ENCODE measurements around the gene SLCO3A1.
"Not testable (repeated sequence)": the region's sequence is repeated elsewhere in the genome, so short reads cannot be mapped to it uniquely, and the experiment has no call there.

SLCO3A1 gene

GRCh38 chr15:92061511-92062195 lies 208.1 kb downstream of the SLCO3A1 start:
- no peak for DNase-seq (ENCODE audit: low read depth in 2 of 2, low spot score in 1 of 2)

DNA sequence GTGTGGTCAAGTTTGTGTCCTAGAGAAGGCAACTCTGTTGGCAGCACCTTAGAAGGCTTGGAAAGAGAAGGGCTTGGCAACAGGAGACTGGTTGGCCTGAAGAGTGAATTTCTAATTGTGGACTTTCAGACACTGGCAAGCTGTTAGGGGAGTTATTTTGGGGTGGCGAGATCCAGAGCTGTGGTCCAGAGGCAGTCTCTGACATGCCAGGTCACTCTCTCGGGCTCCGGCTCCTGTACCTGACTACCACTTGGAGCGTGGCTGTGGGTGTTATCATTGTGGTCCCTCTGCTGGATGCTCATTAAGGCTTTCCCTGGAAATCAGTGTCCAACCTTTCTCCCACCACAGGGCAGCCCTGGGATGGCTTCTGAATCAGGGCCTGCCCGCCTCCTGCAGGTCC lies 209.0 kb downstream of the SLCO3A1 start:
- DNase-seq (ENCODE audit: low read depth in 2 of 2, low spot score in 1 of 2): no peak

- no peak for DNase-seq (ENCODE audit: low read depth in 2 of 2, low spot score in 1 of 2)
Measured at GRCh38 chr15:92068121-92068520, 214.6 kb downstream of the SLCO3A1 start.

GRCh38 chr15:92069308-92070250 lies 216.1 kb downstream of the SLCO3A1 start:
- peak; percentile 29 to 40 for DNase-seq (ENCODE audit: low read depth in 2 of 2, low spot score in 1 of 2)

DNA sequence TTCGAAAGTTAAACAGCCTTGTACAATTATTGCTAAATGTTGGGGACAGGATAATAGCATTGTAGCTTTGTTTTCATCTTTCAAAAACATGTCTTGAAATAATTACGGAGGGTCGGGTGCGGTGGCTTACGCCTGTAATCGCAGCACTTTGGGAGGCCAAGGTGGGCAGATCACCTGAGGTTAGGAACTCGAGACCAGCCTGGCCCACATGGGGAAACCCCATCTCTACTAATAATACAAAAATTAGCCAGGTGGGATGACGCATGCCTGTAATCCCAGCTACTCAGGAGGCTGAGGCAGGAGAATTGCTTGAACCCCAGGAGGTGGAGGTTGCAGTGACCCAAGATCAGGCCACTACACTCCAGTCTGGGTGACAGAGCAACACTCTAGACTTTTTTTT lies 216.7 kb downstream of the SLCO3A1 start:
- not testable (repeated sequence) for DNase-seq (ENCODE audit: low read depth in 2 of 2, low spot score in 1 of 2)

GRCh38 chr15:92071045-92071634 lies 217.6 kb downstream of the SLCO3A1 start:
- DNase-seq (ENCODE audit: low read depth in 2 of 2, low spot score in 1 of 2): no peak

GRCh38 chr15:92073044-92073785 lies 219.7 kb downstream of the SLCO3A1 start:
- no peak for DNase-seq (ENCODE audit: low read depth in 2 of 2, low spot score in 1 of 2)

GRCh38 chr15:92074101-92074500 lies 220.6 kb downstream of the SLCO3A1 start:
- no peak for DNase-seq (ENCODE audit: low read depth in 2 of 2, low spot score in 1 of 2)

- no peak for DNase-seq (ENCODE audit: low read depth in 2 of 2, low spot score in 1 of 2)
Measured at GRCh38 chr15:92074646-92075045, 221.1 kb downstream of the SLCO3A1 start.

DNA sequence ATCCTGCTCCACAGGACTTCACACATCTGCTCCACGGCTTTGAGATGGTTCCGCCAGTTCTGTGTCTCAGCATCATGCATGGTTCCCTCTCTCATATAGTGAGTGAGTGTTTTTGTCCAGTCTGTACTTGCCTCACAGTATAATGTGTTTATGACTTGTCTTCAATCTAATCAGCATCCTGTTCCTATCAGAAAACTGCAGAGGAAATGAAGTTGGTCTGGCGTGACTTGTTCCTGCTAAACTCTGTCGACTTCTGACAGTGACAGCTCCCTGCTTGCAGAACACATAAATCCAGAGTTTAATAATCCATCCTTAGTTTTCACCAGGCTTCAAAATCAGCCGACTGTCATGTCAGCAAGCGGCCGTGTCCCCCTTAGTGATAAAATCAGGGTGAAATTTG lies 222.3 kb downstream of the SLCO3A1 start:
- DNase-seq (ENCODE audit: low read depth in 2 of 2, low spot score in 1 of 2): no peak

GRCh38 chr15:92076541-92076940 lies 223.0 kb downstream of the SLCO3A1 start:
- DNase-seq (ENCODE audit: low read depth in 2 of 2, low spot score in 1 of 2): no peak

GRCh38 chr15:92077353-92078085 lies 224.0 kb downstream of the SLCO3A1 start:
- peak; percentile 23 to 27 for DNase-seq (ENCODE audit: low read depth in 2 of 2, low spot score in 1 of 2)

DNA sequence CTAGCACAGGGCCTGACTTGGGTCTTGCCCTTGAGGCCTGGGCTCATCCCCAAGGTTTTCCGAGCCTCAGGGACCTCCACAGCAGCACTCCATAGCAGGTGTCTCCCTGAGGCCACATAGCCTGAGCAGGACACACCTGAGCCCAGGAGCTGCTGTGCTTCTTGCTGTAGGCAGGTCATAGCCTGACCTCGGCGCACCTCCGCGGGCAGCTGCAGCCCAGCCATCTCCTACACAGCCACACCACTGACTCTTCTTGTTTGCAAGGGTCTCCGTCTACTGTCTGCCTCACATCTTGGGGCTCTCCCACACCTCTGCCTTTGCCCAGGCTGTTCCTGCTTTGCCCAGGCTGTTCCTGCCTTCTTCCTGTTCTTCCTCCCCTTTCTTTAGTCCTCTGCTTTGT lies 224.8 kb downstream of the SLCO3A1 start:
- DNase-seq (ENCODE audit: low read depth in 2 of 2, low spot score in 1 of 2): no peak

GRCh38 chr15:92079047-92079446 lies 225.5 kb downstream of the SLCO3A1 start:
- no peak for DNase-seq (ENCODE audit: low read depth in 2 of 2, low spot score in 1 of 2)

- no peak for DNase-seq (ENCODE audit: low read depth in 2 of 2, low spot score in 1 of 2)
Measured at GRCh38 chr15:92079647-92080255, 226.2 kb downstream of the SLCO3A1 start.

DNA sequence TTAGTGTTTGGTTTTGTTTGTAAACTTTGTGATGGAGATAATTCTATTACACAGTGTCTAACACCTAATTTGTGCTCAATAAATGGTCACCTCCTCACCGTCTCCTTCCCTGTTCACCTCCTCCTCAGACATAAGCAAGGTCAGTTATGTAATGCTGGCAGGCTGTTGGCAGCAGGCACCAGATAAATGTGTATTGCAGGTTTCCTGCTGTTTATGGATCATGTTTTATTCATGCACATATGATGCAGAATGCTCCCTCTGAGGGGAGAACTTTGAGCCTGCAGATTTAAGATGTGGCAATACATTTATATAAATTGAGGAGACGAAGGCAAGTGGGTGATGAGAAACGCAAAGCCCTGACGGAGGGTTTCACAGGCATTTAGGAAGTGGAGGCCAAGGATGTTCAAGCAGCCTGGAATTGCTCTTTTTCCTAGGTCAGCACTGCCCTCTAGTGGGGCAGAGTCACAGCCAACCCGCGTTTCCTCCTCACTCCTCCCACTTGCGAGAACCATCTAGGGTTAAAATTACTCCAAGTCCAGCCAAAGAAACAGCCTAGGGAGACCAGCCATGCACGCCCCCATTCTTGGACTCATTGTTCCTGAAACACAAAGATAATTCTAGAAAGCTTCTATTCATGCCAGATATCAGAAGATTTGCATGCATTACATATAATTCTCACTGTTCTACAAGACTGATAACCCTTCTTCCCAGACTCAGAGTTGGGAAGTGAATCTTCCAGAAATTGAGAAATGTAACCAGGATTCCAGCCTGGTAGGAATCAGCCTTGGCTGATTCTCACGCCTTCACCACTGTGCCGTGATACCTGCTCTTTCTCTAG lies 228.7 kb downstream of the SLCO3A1 start:
- no peak for DNase-seq (ENCODE audit: low read depth in 2 of 2, low spot score in 1 of 2)

DNA sequence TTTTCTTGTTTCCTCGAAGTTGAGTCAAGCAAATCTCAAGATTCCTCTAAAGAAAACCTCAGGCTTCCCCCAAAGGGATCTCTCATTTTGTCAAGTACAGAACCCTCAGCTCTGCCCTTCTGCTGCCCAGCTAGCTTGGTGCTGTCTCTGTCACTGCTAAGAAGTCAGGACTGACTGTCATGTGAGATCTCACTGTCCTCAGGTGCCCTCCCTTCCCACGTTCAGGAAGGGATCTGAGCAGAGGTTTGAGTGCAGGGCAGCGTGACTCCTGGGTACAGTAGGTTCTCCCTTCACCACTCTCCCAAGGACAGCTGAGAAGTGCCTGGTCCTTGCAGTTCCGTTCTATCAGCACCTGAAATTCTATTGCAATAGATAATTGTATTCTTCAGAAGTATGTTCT lies 229.7 kb downstream of the SLCO3A1 start:
- no peak for DNase-seq (ENCODE audit: low read depth in 2 of 2, low spot score in 1 of 2)

DNA sequence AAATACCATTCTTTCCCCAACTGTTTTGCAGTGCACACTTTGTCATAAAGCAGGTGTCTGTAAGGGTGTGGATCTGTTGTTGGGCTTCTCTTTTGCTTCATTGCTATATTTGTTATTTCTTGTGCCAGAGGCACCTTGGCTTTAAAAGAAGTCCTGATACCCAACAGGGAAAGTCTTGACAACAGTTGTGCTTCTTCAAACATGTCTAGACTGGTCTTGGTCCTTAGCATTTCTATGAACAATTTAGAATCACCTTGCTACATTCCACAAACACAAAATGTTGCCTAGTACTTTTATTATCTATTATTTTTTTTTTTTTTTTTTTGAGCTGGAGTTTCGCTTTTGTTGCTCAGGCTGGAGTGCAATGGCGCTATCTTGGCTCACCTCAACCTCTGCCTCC lies 233.7 kb downstream of the SLCO3A1 start:
- DNase-seq (ENCODE audit: low read depth in 2 of 2, low spot score in 1 of 2): no peak

DNA sequence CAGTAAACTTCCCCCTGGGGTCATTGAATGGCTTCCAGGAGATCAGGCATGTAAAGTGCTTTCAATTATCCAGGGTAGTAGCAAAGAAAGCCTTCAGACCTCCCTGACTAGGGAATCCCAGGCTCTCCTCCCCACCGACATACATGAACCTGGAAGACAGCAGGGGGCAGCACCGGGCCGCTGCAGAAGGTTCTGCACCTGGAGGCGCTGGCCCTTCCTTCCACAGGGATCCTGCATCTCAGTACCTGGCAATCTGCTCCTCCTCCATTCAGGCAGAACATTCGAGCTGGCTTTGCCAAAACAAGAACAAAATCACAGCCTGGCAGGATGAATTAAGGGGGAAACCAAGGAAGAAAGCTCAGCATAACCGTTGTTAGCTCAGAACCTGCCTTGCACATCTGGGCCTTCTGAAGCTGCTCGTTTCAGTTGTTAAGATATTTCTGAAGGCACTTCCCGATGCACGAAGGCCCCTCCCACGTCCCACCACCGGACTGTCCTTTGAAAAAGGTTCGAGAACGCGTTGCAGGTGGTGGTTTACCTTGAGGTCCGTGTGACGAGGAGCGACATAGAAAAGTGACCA lies 237.7 kb downstream of the SLCO3A1 start:
- no peak for DNase-seq (ENCODE audit: low read depth in 2 of 2, low spot score in 1 of 2)

Data from stimulated activated CD8-positive, alpha-beta memory T cell treated with anti-CD3 and anti-CD28 coated beads, Interleukin-4, amount 100 ng/mL, for 4 hours (primary cell).